ENCODE results near the gene MMP20.

The MMP20 gene

DNA sequence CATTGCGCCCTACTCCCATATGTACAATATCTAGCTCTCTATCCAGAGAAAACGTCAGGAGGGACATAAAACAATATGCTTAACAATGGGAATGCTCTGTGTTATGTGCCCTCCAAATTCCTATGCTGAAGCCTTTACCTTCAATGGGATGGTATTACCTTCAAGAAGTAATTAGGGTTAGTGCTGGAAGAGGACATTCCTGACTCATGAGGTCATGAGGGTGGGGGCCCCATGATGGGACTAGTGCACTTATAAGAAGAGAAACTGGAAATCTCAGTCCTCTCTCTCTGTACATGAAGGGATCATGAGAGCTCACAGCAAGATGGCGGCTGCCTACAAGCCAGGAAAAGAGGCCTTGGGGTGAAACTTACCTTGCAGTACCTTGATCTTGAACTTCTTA is 20.3 kb downstream of the MMP20 start:
- ChIA-PET CTCF (interaction anchor here (1.3 to 5.8 kb wide), 3 partner anchors 8 to 109 kb away, joined by 8 to 44 read pairs (median 13); no protein-coding TSS in a partner anchor), POLR2A (no interaction called here)
- TF ChIP-seq, protein P1, sequence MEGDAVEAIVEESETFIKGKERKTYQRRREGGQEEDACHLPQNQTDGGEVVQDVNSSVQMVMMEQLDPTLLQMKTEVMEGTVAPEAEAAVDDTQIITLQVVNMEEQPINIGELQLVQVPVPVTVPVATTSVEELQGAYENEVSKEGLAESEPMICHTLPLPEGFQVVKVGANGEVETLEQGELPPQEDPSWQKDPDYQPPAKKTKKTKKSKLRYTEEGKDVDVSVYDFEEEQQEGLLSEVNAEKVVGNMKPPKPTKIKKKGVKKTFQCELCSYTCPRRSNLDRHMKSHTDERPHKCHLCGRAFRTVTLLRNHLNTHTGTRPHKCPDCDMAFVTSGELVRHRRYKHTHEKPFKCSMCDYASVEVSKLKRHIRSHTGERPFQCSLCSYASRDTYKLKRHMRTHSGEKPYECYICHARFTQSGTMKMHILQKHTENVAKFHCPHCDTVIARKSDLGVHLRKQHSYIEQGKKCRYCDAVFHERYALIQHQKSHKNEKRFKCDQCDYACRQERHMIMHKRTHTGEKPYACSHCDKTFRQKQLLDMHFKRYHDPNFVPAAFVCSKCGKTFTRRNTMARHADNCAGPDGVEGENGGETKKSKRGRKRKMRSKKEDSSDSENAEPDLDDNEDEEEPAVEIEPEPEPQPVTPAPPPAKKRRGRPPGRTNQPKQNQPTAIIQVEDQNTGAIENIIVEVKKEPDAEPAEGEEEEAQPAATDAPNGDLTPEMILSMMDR (IDR thresholded peaks at IDR 0.05; ENCODE audit: insufficient read depth, low read length, missing control alignments), result no peak
- no peak for DNase-seq (ENCODE audit: low read depth, low spot score)
- H3K4me3 ChIP-seq (ENCODE audit: low read depth, low read length), result no peak overlapping the region

DNA sequence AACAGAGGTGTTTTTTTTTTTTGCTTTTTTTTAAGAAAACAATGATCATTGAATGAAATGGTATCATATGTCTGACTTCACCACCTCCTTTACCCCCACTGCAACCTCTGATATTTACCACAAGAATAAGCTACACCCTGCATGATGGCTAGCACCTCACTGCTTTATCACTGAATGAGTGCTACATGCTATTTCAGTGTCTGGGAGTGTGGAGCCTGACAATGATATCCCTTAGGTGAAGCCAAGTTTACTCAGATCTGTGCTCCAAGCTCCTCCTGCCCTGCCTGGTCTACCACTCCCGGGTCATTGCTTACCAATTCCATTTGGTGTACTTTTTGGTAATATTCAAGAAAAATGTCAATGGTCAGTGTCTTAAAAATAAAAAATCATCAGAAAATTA is 21.1 kb downstream of the MMP20 start:
- POLR2A ChIA-PET, result no interaction called here
- DNase-seq (ENCODE audit: low read depth, low spot score), result no peak
- CTCF ChIA-PET, result interaction anchor here (1.2 to 5.8 kb wide), 7 partner anchors 9 to 262 kb away, joined by 3 to 44 read pairs (median 4); no protein-coding TSS in a partner anchor
- TF ChIP-seq, protein P1 (IDR thresholded peaks at IDR 0.05; ENCODE audit: insufficient read depth, low read length, missing control alignments), result no peak
- no peak overlapping the region for H3K4me3 ChIP-seq (ENCODE audit: low read depth, low read length)

DNA sequence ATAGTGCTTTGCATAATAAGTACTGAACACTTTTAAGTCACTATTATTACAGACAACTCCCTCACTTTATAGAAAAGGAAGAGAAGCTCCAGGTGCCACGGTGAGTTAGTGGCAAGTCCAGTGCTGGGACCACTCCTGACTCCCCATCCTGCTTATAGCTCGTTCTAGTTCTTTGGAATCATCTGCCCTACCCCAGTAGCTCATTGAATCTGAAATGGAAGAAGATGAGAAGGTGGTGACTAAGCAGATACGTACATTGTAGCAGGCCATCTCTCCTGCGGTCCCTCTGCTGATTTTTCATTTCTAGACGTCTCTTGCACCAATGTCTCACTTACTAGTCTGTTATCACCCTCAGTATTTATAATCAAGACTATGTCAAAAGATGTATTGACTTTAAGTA is 21.6 kb downstream of the MMP20 start:
- H3K4me3 ChIP-seq (ENCODE audit: low read depth, low read length), result no peak overlapping the region
- ChIA-PET CTCF (interaction anchor here (0.9 to 5.8 kb wide), 7 partner anchors 9 to 324 kb away, joined by 3 to 44 read pairs (median 4); no protein-coding TSS in a partner anchor), POLR2A (no interaction called here)
- TF ChIP-seq, protein P1 (IDR thresholded peaks at IDR 0.05; ENCODE audit: insufficient read depth, low read length, missing control alignments), result no peak
- no peak for DNase-seq (ENCODE audit: low read depth, low spot score)

DNA sequence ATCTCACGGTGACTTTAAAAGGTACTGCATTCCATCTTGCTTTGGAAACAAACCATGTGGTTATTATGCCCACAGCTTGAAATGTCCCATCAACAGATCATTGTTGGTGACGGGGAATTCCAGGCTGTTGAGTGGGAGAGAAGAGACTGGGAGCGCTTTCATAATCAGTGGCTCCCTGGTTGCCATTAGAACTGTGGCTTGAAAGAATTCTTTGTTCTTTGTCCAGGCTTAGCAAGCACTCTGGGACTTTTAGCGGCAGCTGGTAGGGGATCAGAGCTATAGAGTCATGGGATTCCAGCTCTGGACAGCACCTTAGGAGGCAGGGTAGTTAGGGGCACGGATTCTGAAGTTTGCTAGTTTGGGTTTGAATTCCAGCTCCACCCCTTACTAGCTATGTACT is 22.0 kb downstream of the MMP20 start:
- no peak overlapping the region for H3K4me3 ChIP-seq (ENCODE audit: low read depth, low read length)
- TF ChIP-seq, protein P1 (IDR thresholded peaks at IDR 0.05; ENCODE audit: insufficient read depth, low read length, missing control alignments), result no peak
- POLR2A ChIA-PET, result no interaction called here
- CTCF ChIA-PET, result interaction anchor here (0.7 to 5.8 kb wide), 8 partner anchors 9 to 323 kb away, joined by 3 to 44 read pairs (median 4); no protein-coding TSS in a partner anchor
- no peak for DNase-seq (ENCODE audit: low read depth, low spot score)

DNA sequence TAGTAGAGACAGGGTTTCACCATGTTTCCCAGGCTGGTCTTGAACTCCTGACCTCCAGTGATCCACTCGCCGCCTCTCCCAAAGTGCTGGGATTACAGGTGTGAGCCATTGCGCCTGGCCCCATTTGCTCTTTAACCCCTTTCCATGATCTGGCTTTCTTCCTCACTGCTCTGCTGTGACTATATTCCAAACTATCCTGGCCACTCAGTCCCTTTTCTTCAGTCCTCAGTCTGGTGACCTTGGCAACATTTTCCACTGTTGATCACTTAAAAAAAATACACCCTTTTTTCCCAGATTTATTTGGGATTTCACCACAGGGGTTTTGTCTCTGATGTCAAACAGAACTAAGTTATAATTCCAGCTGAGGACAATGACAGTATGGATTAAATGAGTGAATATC is 24.5 kb downstream of the MMP20 start:
- H3K4me3 ChIP-seq (ENCODE audit: low read depth, low read length), result no peak overlapping the region
- CTCF ChIA-PET, result interaction anchor here (1.0 to 5.8 kb wide), 2 partner anchors 12 to 87 kb away, joined by 3 to 44 read pairs; no protein-coding TSS in a partner anchor
- TF ChIP-seq, protein P1 (IDR thresholded peaks at IDR 0.05; ENCODE audit: insufficient read depth, low read length, missing control alignments), result no peak
- DNase-seq (ENCODE audit: low read depth, low spot score), result no peak
- POLR2A ChIA-PET, result no interaction called here

DNA sequence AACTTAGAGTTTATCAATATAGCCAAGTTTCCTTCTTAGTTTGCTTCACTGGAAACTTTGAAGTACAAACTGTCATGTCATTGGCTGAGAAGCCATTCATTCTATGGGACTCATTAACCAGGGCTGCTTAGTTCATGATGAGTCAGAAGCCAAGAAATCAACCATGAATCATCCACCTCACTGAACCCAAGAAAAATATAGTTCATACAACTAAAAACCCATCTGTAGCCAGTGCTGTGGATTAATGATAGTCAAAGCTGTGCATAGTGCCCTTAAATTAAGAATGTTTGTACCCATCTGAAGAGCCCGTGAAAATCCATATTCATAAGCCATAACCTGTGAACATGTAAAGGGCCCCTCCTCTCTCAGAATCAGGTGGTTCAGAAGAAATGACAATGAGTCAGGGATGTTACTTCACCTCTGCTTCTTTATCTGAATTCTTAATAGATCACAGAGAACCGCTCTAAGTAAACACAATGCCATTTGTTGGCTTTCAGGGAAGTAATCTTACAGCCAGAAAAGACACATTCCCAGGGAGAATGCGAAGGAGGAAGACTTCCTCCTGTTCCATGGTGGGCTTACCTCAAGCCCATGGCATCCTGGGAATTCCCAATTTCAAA is 25.4 kb downstream of the MMP20 start:
- H3K4me3 ChIP-seq (ENCODE audit: low read depth, low read length), result no peak overlapping the region
- CTCF ChIA-PET, result interaction anchor here (5.8 kb wide), 1 partner anchor 13 kb away, joined by 44 read pairs; no protein-coding TSS in a partner anchor
- POLR2A ChIA-PET, result no interaction called here
- DNase-seq (ENCODE audit: low read depth, low spot score), result peak; percentile 70
- TF ChIP-seq, protein P1 (IDR thresholded peaks at IDR 0.05; ENCODE audit: insufficient read depth, low read length, missing control alignments), result no peak
